AG04450 (cell line): Measurements from ENCODE around the gene NEK11. TPM values are rescaled to one million over a fixed set of nuclear protein-coding genes. Genes with fewer than 3 reads are reported as not detected.

ENCODE experiments used
- CTCF ChIA-PET: fragments of 300-600, 350-600 bp; formaldehyde crosslinking; extraction: SDS; loops from one replicate; lab custom pipeline; 2022; ENCODE audit warnings: antibody characterized with exemption, inconsistent platforms; lab: Charles Lee
- POLR2A ChIA-PET: fragments of 350-600 bp; formaldehyde crosslinking; extraction: SDS; loops from one replicate; lab custom pipeline; 2021; ENCODE audit warnings: antibody characterized with exemption, inconsistent platforms; lab: Yijun Ruan, JAX
- DNase-seq: peaks from one replicate; pipeline ENCODE4 v3.0.0-alpha.2; 2011; ENCODE audit warnings: low read depth, low spot score
- H3K27ac ChIP-seq: one replicate; pipeline ENCODE4 v1.5.1; 2012; ENCODE audit warnings: low read depth, low read length, control low read depth
- H3K27me3 ChIP-seq: one replicate; pipeline ENCODE4 v1.6.0; 2012; ENCODE audit warnings: low read length; ENCODE audit not compliant: control insufficient read depth, insufficient read depth
- H3K4me3 ChIP-seq: 2 replicates; pipeline ENCODE4 v1.5.1; 2011; ENCODE audit warnings: mild to moderate bottlenecking, low read depth, low read length, control low read depth
- H3K9me3 ChIP-seq: 2 replicates; pipeline ENCODE4 v1.5.1; 2012; ENCODE audit warnings: low read length; ENCODE audit not compliant: control insufficient read depth, insufficient read depth
- polyA plus RNA-seq: library from polyadenylated mRNA; depleted of rRNA; stranded (reverse); fragments of >200 nt; gene quantifications from 2 replicates; pipeline ENCODE4 v1.2.3, GENCODE V29; 2011; rRNA removed
- small RNA-seq: library from RNA; depleted of rRNA; stranded (forward); fragments of <200 nt; gene quantifications from one replicate; pipeline ENCODE3, GENCODE V24; 2012; ENCODE audit warnings: low read depth; ENCODE audit not compliant: insufficient read length
- TF ChIP-seq, protein P1 (sequence below): IDR thresholded peaks from 2 replicates; pipeline ENCODE4 v1.5.1; 2011; ENCODE audit warnings: low read depth, low read length, control low read depth, inconsistent platforms

The NEK11 gene
- polyA plus RNA-seq, 1 experiment, result 4.0 TPM

DNA sequence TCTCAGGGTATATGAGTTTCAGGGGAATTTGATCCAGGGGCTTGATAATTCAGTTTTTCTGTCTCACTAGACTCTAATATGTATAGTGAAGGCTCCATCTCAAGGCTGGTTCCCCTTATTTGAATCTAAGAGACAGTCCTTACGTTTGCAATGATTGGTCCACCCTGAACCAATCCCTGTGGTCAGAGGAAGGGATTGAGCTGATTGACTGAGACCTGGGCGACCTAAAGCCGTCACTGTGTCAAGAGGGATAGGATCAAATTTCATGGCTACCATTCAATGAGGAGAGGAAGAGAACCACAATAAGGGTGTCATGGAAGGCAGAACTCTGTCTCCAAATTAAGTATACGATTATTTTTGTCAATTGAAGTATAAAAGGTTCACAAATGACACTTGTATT, 371.2 kb downstream of the NEK11 start:
- TF ChIP-seq, protein P1, sequence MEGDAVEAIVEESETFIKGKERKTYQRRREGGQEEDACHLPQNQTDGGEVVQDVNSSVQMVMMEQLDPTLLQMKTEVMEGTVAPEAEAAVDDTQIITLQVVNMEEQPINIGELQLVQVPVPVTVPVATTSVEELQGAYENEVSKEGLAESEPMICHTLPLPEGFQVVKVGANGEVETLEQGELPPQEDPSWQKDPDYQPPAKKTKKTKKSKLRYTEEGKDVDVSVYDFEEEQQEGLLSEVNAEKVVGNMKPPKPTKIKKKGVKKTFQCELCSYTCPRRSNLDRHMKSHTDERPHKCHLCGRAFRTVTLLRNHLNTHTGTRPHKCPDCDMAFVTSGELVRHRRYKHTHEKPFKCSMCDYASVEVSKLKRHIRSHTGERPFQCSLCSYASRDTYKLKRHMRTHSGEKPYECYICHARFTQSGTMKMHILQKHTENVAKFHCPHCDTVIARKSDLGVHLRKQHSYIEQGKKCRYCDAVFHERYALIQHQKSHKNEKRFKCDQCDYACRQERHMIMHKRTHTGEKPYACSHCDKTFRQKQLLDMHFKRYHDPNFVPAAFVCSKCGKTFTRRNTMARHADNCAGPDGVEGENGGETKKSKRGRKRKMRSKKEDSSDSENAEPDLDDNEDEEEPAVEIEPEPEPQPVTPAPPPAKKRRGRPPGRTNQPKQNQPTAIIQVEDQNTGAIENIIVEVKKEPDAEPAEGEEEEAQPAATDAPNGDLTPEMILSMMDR, result no peak
- ChIA-PET POLR2A (no interaction called here), CTCF (no interaction called here)
- no peak overlapping the region for H3K4me3 ChIP-seq
- DNase-seq, result no peak
- no peaks in the 10 kb centered on the region for H3K9me3 ChIP-seq
- H3K27ac ChIP-seq, result no peak overlapping the region
- no peaks in the 10 kb centered on the region for H3K27me3 ChIP-seq

Small RNA genes lying within 50 kb of the gene (small RNA-seq; reads per million reads assigned to genes)
- gene RNU6-726P, result not detected

Other genes starting within 250 kb of the NEK11 start
- 77.1 and 103 TPM in 2 replicates for gene ATP2C1, start 132.8 kb upstream of the NEK11 start, polyA plus RNA-seq
- gene ASTE1, start 52 bp upstream of the NEK11 start, polyA plus RNA-seq, result 6.4 and 8.5 TPM in 2 replicates